HCT116 (cell line): ENCODE data around the gene STK24. TPM values are rescaled to one million over a fixed set of nuclear protein-coding genes. Genes with fewer than 3 reads are reported as not detected.

Source experiments
- ATAC-seq: fragments of 200-7000 bp; cut with Tn5 transposase; 2 replicates; pipeline ENCODE4 v1.9.1; 2020; ENCODE audit warnings: mild to moderate bottlenecking, moderate library complexity
- BruUV-seq: library from RNA; stranded (reverse); fragments of 400-500 nt; replicated peaks from 2 replicates; lab custom pipeline; 2021; lab: Mats Ljungman, UMichigan
- CTCF ChIA-PET: fragments of 300-600 bp; sonication (Branson Sonifier 250); formaldehyde crosslinking; loops from one replicate; lab custom pipeline; 2021; ENCODE audit warnings: antibody characterized with exemption; lab: Charles Lee
- POLR2A ChIA-PET: fragments of 300-600, 350-600 bp; sonication (Branson Sonifier 250); formaldehyde crosslinking; loops from one replicate; lab custom pipeline; 2021; ENCODE audit warnings: antibody characterized with exemption; lab: Charles Lee
- RAD21 ChIA-PET, 2 experiments: fragments of 300-600 bp; sonication (Branson Sonifier 250); formaldehyde crosslinking; loops; one replicate each; lab custom pipeline; 2023; ENCODE audit warnings: low total read pairs in 2 of 2; ENCODE audit not compliant: uncharacterized antibody in 2 of 2, unreplicated experiment in 2 of 2, low non-redundant PET in 1 of 2; lab: Charles Lee
- DNase-seq: peaks from one replicate; pipeline ENCODE4 v3.0.0-alpha.2; 2010; ENCODE audit warnings: low read depth, low spot score
- H2AFZ ChIP-seq: fragments of 200-600 bp; shearing (Covaris generic), sonication (generic); 2 replicates; pipeline ENCODE4 v1.6.1; 2017; ENCODE audit warnings: low read depth, mixed run types, mixed read lengths, antibody characterized with exemption, low read length; ENCODE audit not compliant: poor library complexity, severe bottlenecking
- H3K27ac ChIP-seq: 2 replicates; pipeline ENCODE4 v1.5.1; 2012; ENCODE audit warnings: low read depth, low read length
- H3K27me3 ChIP-seq: fragments of 200-600 bp; sonication (generic); 2 replicates; pipeline ENCODE4 v1.6.1; 2016; ENCODE audit warnings: mixed run types, low read length, mixed read lengths; ENCODE audit not compliant: insufficient read depth
- H3K36me3 ChIP-seq, 2 experiments: fragments of 200-500 bp in 1 of 2; fragments of 200-600 bp in 1 of 2; sonication (Bioruptor generic) in 1 of 2; sonication (generic) in 1 of 2; 2 replicates each; pipeline versions ENCODE4 v1.5.1 to v1.6.1; 2014 to 2016; ENCODE audit warnings: low read length in 2 of 2, inconsistent platforms in 1 of 2, mixed read lengths in 1 of 2, mixed run types in 1 of 2; ENCODE audit not compliant: insufficient read depth in 2 of 2, control insufficient read depth in 1 of 2
- H3K4me1 ChIP-seq, 2 experiments: fragments of 200-600 bp in 1 of 2; sonication (generic) in 1 of 2; 2 replicates each; pipeline versions ENCODE4 v1.5.1 to v1.6.1; 2012 to 2017; ENCODE audit warnings: low read length in 2 of 2, inconsistent platforms in 1 of 2, mild to moderate bottlenecking in 1 of 2, mixed read lengths in 1 of 2, mixed run types in 1 of 2, moderate library complexity in 1 of 2; ENCODE audit not compliant: insufficient read depth in 2 of 2, control insufficient read depth in 1 of 2
- H3K4me2 ChIP-seq: fragments of 200-600 bp; sonication (generic); 2 replicates; pipeline ENCODE4 v1.6.1; 2017; ENCODE audit warnings: mixed run types, low read length, mixed read lengths
- H3K4me3 ChIP-seq, 2 experiments: fragments of 200-600 bp in 1 of 2; sonication (generic) in 1 of 2; replicated peaks in 1 of 2; 2 replicates each; pipeline ENCODE4 v1.5.1; 2011 to 2016; ENCODE audit warnings: low read length in 2 of 2, control low read depth in 1 of 2, low read depth in 1 of 2, mild to moderate bottlenecking in 1 of 2, mixed read lengths in 1 of 2, mixed run types in 1 of 2
- H3K79me2 ChIP-seq: fragments of 200-600 bp; sonication (generic); 2 replicates; pipeline ENCODE4 v1.6.1; 2017; ENCODE audit warnings: mild to moderate bottlenecking, mixed run types, low read length, moderate library complexity, mixed read lengths; ENCODE audit not compliant: insufficient read depth
- H3K9ac ChIP-seq: fragments of 200-600 bp; sonication (generic); 2 replicates; pipeline ENCODE4 v1.6.1; 2016; ENCODE audit warnings: low read length, mixed read lengths
- H3K9me2 ChIP-seq: fragments of 200-600 bp; sonication (generic), shearing (Covaris generic); 2 replicates; pipeline ENCODE4 v1.6.1; 2017; ENCODE audit warnings: mixed run types, mild to moderate bottlenecking, moderate library complexity; ENCODE audit not compliant: insufficient read depth
- H3K9me3 ChIP-seq, 2 experiments: fragments of 200-500 bp in 1 of 2; fragments of 200-600 bp in 1 of 2; sonication (Bioruptor generic) in 1 of 2; sonication (generic) in 1 of 2; 2 replicates each; pipeline ENCODE4 v1.6.1; 2014 to 2017; ENCODE audit warnings: low read length in 2 of 2, mixed read lengths in 2 of 2, inconsistent platforms in 1 of 2, low read depth in 1 of 2, mild to moderate bottlenecking in 1 of 2, mixed run types in 1 of 2, moderate library complexity in 1 of 2; ENCODE audit not compliant: control insufficient read depth in 1 of 2, insufficient read depth in 1 of 2
- H4K20me1 ChIP-seq: fragments of 200-600 bp; sonication (generic), shearing (Covaris generic); 2 replicates; pipeline ENCODE4 v1.6.1; 2017; ENCODE audit warnings: mixed run types, mild to moderate bottlenecking, moderate library complexity; ENCODE audit not compliant: insufficient read depth
- CEBPB ChIP-seq: IDR thresholded peaks from 2 replicates; pipeline ENCODE4 v1.6.1; 2012; ENCODE audit warnings: low read depth
- EZH2 ChIP-seq: fragments of 200-600 bp; sonication (generic); IDR thresholded peaks from 2 replicates; pipeline ENCODE4 v1.6.1; 2017; ENCODE audit warnings: antibody characterized with exemption, mixed run types
- RAD21 ChIP-seq: IDR thresholded peaks from 2 replicates; pipeline ENCODE4 v1.6.1; 2012; ENCODE audit warnings: low read depth, mild to moderate bottlenecking
- ZBTB33 ChIP-seq: IDR thresholded peaks from 2 replicates; pipeline ENCODE4 v1.6.1; 2011; ENCODE audit warnings: mild to moderate bottlenecking, low read length, moderate library complexity; ENCODE audit not compliant: insufficient replicate concordance; ENCODE audit errors: extremely low read depth
- ZNF274 ChIP-seq: fragments of 200-500 bp; sonication (Bioruptor generic); IDR thresholded peaks from 2 replicates; pipeline ENCODE4 v1.6.1; 2014; ENCODE audit warnings: mild to moderate bottlenecking, low read depth, low read length, inconsistent platforms
- intact Hi-C: fragments of 100-400 bp; cut with micrococcal nuclease; formaldehyde crosslinking; loops from 2 replicates; pipeline ENCODE4 v1.10.0; 2022
- total RNA-seq: library from RNA; stranded (reverse); gene quantifications from one replicate; pipeline ENCODE4 v1.2.1, GENCODE V29; 2021; ENCODE audit not compliant: unreplicated experiment

Gene STK24
- total RNA-seq, 1 experiment from 2014 or later: 137 TPM

GRCh38 chr13:98468929-98469328, 108.0 kb downstream of the STK24 start:
- H3K27ac ChIP-seq: no peak overlapping the region
- H2AFZ ChIP-seq: no peak overlapping the region
- H3K4me1 ChIP-seq: peaks cover 0 to 3% of the 10 kb centered on the region in 2 experiments; a peak in 1 of 4 replicates
- ChIA-PET POLR2A (no interaction called here), CTCF (interaction anchor here (2.2 to 2.9 kb wide), 2 partner anchors 23 to 185 kb away, joined by 7 to 8 read pairs; no protein-coding TSS in a partner anchor), RAD21 (no interaction called here)
- no peaks in the 10 kb centered on the region for H3K9me2 ChIP-seq
- peaks cover 12 to 46% of the 10 kb centered on the region in 2 experiments for H3K36me3 ChIP-seq
- H4K20me1 ChIP-seq: no peaks in the 10 kb centered on the region
- H3K27me3 ChIP-seq: no peaks in the 10 kb centered on the region
- ATAC-seq: no peak
- BruUV-seq: no TSS peak
- H3K79me2 ChIP-seq: peaks cover 73% of the 10 kb centered on the region
- TF ChIP-seq EZH2 (no peak), CEBPB (no peak), ZBTB33 (no peak)
- no peak for DNase-seq
- intact Hi-C loops: loop anchor here (5.0 kb wide), 1 partner anchor 183 kb away; no protein-coding TSS in a partner anchor
- H3K4me2 ChIP-seq: no peak overlapping the region
- H3K4me3 ChIP-seq: no peak overlapping the region
- no peak overlapping the region for H3K9ac ChIP-seq
- no peaks in the 10 kb centered on the region for H3K9me3 ChIP-seq

- Histone ChIP-seq H2AFZ (no peak overlapping the region), H3K36me3 (peaks cover 12 to 46% of the 10 kb centered on the region in 2 experiments), H3K9me3 (no peaks in the 10 kb centered on the region), H3K79me2 (peaks cover 75% of the 10 kb centered on the region), H3K4me1 (peaks cover 0 to 3% of the 10 kb centered on the region in 2 experiments; a peak in 1 of 4 replicates), H3K4me3 (no peak overlapping the region), H4K20me1 (no peaks in the 10 kb centered on the region), H3K9ac (no peak overlapping the region), H3K27me3 (no peaks in the 10 kb centered on the region), H3K27ac (no peak overlapping the region)
- no TSS peak for BruUV-seq
- DNase-seq (no peak), ATAC-seq (no peak)
- RAD21 ChIA-PET: no interaction called here
- intact Hi-C loops: loop anchor here (5.0 kb wide), 1 partner anchor 184 kb away; no protein-coding TSS in a partner anchor
- CTCF ChIA-PET: interaction anchor here (2.2 to 2.9 kb wide), 2 partner anchors 23 to 185 kb away, joined by 7 to 8 read pairs; no protein-coding TSS in a partner anchor
- TF ChIP-seq ZNF274 (no peak), RAD21 (peak; percentile 23; the same call in 1 of the 2 replicates)
- TF ChIP-seq, all 23 proteins: peak for 1
- H3K4me2 ChIP-seq: no peak overlapping the region
- H3K9me2 ChIP-seq: no peaks in the 10 kb centered on the region
- POLR2A ChIA-PET: no interaction called here
Measured at GRCh38 chr13:98468361-98468760, 108.5 kb downstream of the STK24 start.
